Heart left ventricle (tissue), 13 donors: ENCODE measurements around the gene CES1.

Source experiments
- POLR2A ChIP-seq, 2 donors: fragments of 450-650 bp; IDR thresholded peaks; one replicate each; pipeline ENCODE4 v1.6.1; 2017; ENCODE audit warnings: antibody characterized with exemption in 2 of 2, mild to moderate bottlenecking in 2 of 2, moderate library complexity in 2 of 2
- TF ChIP-seq, protein P1 (sequence below), 12 donors: fragments of 200-600 bp; sonication (generic) in 4 of 12; IDR thresholded peaks; one replicate each; pipeline versions ENCODE4 v1.5.0 to v1.8.0; 2018 to 2022; ENCODE audit warnings: antibody characterized with exemption in 12 of 12, mild to moderate bottlenecking in 5 of 12
- donor health status: ischemic (EF 13 %, LVEDD 7.1; RV severe dilation, severe dysfunction).
- donor health status: DM: no; HTN: yes; CAD: no.
- donor health status: DM: no; HTN: no; CAD: no.
- donor health status: ischemic (EF 25% LVEDD 6.9; RV normal size, moderate dysfunction).
- donor health status: ischemic (EF 25% LVEDD 5.7; RV mildly dilated, moderate dysfunction).
- donor health status: ischemic (EF 35%, LVEDD 5.7; RV mildly dilated, moderate dysfunction).
- donor health status: nonischemic (EF 11% LVEDD 7.7; RV severe dilation, severe dysfunction).
- donor health status: DM: yes; HTN: yes; CAD: no.
- donor health status: PGD.
- donor health status: ischemic (EF 29% LVEDD 5.4; RV normal size, mild dysfunction).
- donor health status: nonischemic (EF 23%, LVEDD 6.1; RV moderate dilation, normal function).

DNA sequence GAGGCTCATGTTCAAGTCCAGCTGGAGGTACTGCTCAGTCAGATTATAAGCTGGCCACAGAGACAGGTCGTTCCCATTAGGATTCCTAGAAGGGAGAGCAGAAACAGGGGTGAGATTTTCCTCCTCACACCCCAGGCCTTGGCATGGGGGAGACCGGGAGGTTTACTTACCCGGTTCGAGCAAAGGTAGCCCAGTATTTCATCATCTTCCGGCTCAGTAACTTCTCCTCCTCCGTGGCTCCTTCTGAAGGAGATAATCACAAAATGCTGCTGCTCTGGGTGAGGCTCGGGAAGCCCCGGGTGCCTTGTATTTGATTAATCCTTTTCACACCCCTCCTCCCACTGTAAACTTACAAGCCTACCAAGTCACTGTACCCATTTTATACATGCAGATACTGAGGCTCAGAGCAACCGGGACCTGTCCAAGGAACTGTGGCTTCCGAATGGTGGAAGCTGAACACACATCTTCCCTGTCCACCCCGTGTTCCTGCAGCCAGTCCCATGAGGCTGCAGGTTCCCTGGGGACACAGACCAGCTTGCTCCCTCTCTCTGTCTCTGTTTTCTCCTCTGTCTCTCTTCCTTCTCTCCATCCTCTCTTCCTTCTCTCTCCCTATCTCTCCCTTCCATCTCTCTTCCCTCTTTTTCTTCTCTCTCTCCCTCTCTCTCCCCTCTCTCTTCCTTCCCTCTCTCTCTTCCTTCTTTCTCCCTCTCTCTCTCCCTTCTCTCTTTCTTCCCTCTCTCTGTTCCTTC, 13.9 kb upstream of the CES1 start:
- TF ChIP-seq, protein P1, sequence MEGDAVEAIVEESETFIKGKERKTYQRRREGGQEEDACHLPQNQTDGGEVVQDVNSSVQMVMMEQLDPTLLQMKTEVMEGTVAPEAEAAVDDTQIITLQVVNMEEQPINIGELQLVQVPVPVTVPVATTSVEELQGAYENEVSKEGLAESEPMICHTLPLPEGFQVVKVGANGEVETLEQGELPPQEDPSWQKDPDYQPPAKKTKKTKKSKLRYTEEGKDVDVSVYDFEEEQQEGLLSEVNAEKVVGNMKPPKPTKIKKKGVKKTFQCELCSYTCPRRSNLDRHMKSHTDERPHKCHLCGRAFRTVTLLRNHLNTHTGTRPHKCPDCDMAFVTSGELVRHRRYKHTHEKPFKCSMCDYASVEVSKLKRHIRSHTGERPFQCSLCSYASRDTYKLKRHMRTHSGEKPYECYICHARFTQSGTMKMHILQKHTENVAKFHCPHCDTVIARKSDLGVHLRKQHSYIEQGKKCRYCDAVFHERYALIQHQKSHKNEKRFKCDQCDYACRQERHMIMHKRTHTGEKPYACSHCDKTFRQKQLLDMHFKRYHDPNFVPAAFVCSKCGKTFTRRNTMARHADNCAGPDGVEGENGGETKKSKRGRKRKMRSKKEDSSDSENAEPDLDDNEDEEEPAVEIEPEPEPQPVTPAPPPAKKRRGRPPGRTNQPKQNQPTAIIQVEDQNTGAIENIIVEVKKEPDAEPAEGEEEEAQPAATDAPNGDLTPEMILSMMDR (IDR thresholded peaks at IDR 0.05), result no peak
- TF ChIP-seq POLR2A (IDR thresholded peaks at IDR 0.05), result no peak
